Measurements from ENCODE around the gene NOPCHAP1.
A peak's percentile ranks its signal among the peaks of the same experiment; 100 is the strongest.
"Not testable (repeated sequence)": the region's sequence is repeated elsewhere in the genome, so short reads cannot be mapped to it uniquely, and the experiment has no call there.

Gene NOPCHAP1, protein sequence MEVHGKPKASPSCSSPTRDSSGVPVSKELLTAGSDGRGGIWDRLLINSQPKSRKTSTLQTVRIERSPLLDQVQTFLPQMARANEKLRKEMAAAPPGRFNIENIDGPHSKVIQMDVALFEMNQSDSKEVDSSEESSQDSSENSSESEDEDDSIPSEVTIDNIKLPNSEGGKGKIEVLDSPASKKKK

DNA sequence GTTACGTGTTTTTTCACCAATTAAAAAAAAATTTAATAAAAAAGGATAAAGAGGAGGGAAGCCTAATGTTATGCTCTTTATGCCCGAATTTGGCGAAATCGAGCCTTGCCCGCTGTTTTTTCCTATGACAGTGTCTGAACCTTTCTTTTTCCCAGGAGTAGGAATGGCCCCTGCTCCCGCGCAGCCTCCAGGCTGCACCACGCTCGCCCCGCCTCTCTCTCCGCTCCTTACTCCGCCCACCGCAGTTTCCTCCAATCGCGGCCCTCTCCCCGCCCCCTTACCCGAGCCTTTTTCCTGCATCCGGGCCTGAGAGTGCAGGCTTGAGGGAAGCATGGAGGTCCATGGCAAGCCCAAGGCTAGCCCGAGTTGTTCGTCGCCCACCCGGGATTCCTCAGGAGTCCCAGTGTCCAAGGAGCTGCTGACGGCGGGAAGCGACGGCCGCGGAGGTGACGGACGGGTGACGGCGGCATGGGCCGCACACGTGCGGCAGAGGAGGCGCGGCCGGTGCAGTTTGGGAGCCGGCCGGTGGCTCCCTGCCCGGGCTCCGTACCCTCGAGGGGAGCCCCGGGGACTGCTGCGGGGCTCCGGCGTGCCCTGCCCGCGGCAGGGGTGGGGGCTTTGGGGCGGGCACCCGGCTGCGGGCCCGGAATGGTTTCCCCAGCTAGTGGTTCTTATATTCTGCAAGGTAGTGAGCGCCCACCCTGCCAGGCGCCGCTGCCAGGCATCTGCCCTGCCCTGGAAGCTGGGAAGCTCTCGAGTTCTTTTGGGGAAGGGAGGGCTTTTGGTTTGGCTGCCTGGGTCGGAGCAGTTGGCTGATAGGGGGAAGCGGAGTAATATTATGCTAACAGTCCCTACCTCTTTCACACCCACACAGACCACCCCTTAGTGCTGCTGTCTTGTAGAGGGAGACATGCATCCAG lies at the start of gene NOPCHAP1:
Gene NOPCHAP1 (plus strand): TSS at position 295 of the 920 bp plus-strand sequence. CDS start 37 bp downstream, at position 332.
- H3K4me3 ChIP-seq (ENCODE audit: low read length): peak within 1 kb of the TSS; percentile 84
- peak; percentile 75 for DNase-seq (ENCODE audit: low read depth)
- TF ChIP-seq, protein P1, sequence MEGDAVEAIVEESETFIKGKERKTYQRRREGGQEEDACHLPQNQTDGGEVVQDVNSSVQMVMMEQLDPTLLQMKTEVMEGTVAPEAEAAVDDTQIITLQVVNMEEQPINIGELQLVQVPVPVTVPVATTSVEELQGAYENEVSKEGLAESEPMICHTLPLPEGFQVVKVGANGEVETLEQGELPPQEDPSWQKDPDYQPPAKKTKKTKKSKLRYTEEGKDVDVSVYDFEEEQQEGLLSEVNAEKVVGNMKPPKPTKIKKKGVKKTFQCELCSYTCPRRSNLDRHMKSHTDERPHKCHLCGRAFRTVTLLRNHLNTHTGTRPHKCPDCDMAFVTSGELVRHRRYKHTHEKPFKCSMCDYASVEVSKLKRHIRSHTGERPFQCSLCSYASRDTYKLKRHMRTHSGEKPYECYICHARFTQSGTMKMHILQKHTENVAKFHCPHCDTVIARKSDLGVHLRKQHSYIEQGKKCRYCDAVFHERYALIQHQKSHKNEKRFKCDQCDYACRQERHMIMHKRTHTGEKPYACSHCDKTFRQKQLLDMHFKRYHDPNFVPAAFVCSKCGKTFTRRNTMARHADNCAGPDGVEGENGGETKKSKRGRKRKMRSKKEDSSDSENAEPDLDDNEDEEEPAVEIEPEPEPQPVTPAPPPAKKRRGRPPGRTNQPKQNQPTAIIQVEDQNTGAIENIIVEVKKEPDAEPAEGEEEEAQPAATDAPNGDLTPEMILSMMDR (conservative IDR thresholded peaks at IDR 0.05; ENCODE audit: low read length): no peak

DNA sequence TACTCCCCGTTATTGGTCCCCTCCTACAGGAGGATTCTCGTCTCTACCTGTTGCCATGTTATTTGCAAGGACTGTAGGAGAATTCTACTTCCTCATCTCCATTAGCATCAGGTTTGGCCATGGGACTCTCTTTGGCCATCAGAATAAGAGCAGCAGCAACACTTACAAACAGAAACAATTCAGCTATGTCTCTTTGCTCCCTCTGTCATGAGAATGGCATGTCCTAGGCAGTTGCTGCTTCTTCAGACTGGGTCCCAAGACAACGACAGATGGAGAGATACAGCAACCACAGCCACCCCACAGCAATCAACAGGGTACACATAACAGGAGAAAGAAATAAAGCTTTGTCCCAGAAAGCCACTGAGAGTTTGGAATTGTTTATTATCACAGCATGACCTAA lies 47.7 kb upstream of the NOPCHAP1 start:
- TF ChIP-seq, protein P1 (conservative IDR thresholded peaks at IDR 0.05; ENCODE audit: low read length): no peak
- no peak overlapping the region for H3K4me3 ChIP-seq (ENCODE audit: low read length)
- DNase-seq (ENCODE audit: low read depth): peak; percentile 25

DNA sequence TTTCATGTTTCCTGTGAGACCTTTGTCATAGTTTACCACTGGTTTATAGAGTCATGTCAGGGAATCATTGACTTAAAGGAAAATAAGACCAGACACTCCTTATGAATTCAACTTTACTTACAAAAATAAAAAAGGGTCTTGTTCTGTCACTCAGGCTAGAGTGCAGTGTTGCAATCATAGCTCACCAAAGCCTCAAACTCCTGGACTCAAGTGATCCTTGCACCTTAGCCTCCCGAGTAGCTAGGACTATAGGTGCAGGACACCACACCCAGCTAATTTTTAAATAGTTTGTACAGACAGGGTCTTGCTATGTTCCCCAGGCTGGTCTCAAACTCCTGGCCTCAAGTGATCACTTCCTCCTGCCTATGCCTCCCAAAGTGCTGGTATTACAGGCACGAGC lies 47.0 kb upstream of the NOPCHAP1 start:
- DNase-seq (ENCODE audit: low read depth): no peak
- no peak overlapping the region for H3K4me3 ChIP-seq (ENCODE audit: low read length)
- TF ChIP-seq, protein P1 (conservative IDR thresholded peaks at IDR 0.05; ENCODE audit: low read length): no peak

DNA sequence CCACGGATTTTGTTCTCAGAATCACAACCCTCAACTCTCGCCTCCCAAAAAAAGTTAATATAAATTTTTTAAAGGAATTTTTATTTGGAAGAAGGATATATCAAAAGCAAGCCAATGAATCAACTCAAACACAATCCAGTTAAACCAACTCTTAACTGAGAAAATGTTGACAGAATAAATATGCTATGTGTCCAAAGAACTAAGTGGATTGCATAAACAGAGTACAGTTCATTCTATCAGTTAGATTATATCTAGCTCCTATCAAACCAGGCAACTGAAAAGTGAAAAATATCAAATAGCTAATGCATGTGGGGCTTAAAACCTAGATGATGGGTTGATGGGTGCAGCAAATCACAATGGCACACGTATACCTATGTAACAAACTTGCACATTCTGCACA lies 44.7 kb upstream of the NOPCHAP1 start:
- DNase-seq (ENCODE audit: low read depth): no peak
- TF ChIP-seq, protein P1 (conservative IDR thresholded peaks at IDR 0.05; ENCODE audit: low read length): no peak

DNA sequence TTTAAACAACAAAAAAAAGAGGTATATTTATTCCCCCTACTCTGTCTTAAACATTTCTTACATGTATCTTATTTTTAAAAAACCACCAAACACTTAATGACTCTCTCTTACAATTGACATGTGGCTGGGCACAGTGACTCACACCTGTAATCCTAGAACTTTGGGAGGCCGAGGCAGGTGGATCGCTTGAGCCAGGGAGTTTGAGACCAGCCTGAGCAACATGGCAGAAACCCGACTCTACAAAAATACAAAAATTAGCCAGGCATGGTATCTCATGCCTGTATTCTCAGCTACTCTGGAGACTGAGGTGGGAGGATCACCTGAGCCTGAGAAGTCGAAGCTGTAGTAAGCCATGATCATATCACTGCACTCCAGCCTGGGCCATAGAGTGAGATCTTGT lies 44.0 kb upstream of the NOPCHAP1 start:
- TF ChIP-seq, protein P1 (conservative IDR thresholded peaks at IDR 0.05; ENCODE audit: low read length): no peak
- H3K4me3 ChIP-seq (ENCODE audit: low read length): no peak overlapping the region
- DNase-seq (ENCODE audit: low read depth): no peak

More for the DNA sequence above, 44.7 kb upstream of the NOPCHAP1 start:
- H3K4me3 ChIP-seq (ENCODE audit: low read length): no peak overlapping the region

DNA sequence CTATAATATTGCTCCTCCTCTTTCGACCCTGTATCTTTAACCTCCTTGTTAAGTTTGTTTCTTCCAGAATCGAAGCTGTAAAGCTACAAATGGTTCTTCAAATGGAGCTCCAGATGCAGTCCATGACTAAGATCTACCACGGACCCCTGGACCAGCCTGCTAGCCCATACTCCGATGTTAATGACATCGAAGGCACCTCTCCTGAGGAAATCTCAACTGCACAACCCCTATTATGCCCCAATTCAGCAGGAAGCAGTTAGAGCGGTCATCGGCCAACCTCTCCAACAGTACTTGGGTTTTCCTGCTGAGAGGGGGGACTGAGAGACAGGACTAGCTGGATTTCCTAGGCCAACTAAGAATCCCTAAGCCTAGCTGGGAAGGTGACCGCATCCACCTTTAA lies 42.7 kb upstream of the NOPCHAP1 start:
- not testable (repeated sequence) for H3K4me3 ChIP-seq (ENCODE audit: low read length); DNase-seq (ENCODE audit: low read depth)

DNA sequence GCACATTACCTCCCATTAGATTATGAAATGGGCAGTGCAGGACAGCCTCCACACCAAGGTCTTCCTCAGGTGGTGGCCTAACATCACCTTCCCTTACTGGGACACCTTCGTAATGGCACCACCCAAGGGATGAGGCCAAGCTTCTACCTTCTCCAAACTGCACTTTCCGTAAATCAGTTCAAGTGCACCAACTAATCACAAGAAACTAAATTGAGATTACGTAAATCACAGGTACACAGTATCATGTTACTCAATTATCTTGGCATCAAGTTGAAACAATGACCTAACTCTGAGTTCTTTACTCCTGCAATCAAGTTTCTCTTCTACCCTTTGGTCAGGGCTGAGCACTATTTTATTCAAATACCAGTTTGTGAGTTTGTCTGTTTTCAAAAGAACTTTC lies 41.9 kb upstream of the NOPCHAP1 start:
- TF ChIP-seq, protein P1 (conservative IDR thresholded peaks at IDR 0.05; ENCODE audit: low read length): no peak
- no peak for DNase-seq (ENCODE audit: low read depth)

DNA sequence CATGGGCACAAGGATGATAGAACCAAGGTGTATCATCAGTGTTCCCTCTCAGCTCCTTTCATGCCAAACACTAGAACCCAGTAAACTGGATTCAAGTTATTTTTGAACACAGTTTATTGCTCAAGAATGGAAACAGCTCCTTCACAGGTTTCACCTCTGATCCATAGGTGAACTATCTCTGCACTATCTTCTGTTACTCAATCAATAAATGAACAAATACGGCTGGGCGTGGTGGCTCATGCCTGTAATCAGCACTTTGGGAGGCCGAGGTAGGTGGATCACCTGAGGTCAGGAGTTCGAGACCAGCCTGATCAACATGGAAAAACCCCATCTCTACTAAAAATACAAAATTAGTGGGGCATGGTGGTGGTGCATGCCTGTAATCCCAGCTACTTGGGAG lies 37.4 kb upstream of the NOPCHAP1 start:
- not testable (repeated sequence) for DNase-seq (ENCODE audit: low read depth); H3K4me3 ChIP-seq (ENCODE audit: low read length)

More for the DNA sequence above, 41.9 kb upstream of the NOPCHAP1 start:
- no peak overlapping the region for H3K4me3 ChIP-seq (ENCODE audit: low read length)
